Measurements from ENCODE around the gene TMEM135. TPM values are rescaled to one million over a fixed set of nuclear protein-coding genes. Genes with fewer than 3 reads are reported as not detected.
"Not testable (repeated sequence)": the region's sequence is repeated elsewhere in the genome, so short reads cannot be mapped to it uniquely, and the experiment has no call there.

Gene TMEM135
- total RNA-seq, result 10 to 100 TPM; 37.2 to 39.8 TPM

DNA sequence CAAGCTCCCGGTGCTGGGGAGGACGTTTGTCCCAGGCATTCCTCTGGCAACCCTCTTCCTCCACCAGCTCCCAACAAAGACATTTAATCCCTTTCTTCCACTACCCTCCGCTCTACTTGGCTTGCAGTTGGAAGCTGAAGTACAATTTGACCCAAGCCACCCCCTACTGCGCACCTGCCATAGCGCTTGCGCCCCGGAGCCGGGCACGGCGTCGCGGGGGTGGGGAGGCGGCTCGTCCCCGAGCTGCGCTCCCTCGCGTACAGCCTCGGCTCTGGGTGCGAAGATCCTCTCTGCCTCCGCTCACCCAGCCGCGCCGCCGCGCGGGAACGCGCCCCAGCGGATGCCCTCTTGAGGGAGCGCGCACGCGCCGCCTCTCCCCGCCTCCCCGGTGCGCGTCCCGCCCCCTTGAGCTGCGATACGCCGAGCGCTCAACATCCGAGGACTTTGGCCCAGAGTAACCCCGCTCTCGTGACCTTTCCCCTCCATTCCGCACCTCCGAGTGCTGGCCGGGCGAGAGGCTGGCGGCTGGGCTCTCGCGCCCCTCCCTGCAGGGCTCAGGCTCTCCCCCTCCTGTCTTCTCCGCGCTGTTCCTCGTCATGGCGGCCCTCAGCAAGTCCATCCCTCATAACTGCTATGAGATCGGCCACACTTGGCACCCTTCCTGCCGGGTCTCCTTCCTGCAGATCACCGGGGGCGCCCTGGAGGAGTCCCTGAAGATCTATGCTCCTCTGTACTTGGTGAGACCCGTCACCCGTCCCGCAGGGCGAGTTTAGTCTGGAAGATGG, at the start of gene TMEM135:
TMEM135 (plus strand) TSS at position 485 of the 785 bp plus-strand sequence; CDS start at position 597, 112 bp downstream.
- ChIA-PET CTCF (interaction anchor here (1.0 to 2.1 kb wide), 4 partner anchors 15 to 98 kb away, joined by 3 to 10 read pairs (median 6); no protein-coding TSS in a partner anchor), POLR2A (interaction anchor here (0.8 to 1.0 kb wide), 5 partner anchors 43 to 279 kb away, joined by 3 to 8 read pairs (median 4); no protein-coding TSS in a partner anchor)
- Mint-ChIP-seq H3K27ac (peak within 1 kb of the TSS; percentile 94), H3K27me3 (ENCODE audit: low read depth) (peaks cover 11% of the 10 kb centered on the region), H3K9me3 (ENCODE audit: insufficient read depth) (no peaks in the 10 kb centered on the region), H3K36me3 (ENCODE audit: low read depth) (peaks cover 26% of the 10 kb centered on the region), H3K4me1 (ENCODE audit: low read depth) (peaks cover 37% of the 10 kb centered on the region), H3K4me3 (peak within 1 kb of the TSS; percentile 96)
- ATAC-seq (peak; percentile 98), DNase-seq (peak; percentile 97)

DNA sequence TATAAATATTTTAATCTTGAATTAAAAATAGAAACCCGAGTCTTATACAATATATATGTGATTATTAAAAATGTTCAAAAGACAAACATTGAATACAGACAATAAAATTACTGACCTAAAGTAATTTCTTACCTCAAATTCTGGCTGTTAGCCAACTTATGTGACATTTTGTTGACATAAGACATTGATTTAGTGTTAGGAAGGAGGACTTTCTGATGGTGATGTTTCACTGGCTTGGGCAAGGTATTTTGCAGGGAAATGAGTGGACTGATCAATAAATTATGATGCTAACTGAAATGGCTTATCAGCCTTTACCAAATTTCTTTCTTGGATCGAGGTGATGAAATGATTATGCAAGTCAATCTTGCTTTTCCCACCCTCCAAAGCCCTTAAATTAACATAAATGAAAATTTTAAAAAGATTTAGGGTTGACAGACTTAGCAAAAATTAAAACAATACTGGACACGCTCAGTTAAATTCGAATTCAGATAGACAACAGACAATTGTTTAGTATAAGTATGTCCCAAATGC, 49.3 kb upstream of the TMEM135 start:
- CTCF ChIA-PET, result no interaction called here
- POLR2A ChIA-PET, result no interaction called here
- ATAC-seq (no peak), DNase-seq (no peak)
- Mint-ChIP-seq H3K36me3 (ENCODE audit: low read depth) (no peaks in the 10 kb centered on the region), H3K4me1 (ENCODE audit: low read depth) (no peaks in the 10 kb centered on the region), H3K9me3 (ENCODE audit: insufficient read depth) (no peaks in the 10 kb centered on the region), H3K4me3 (no peak overlapping the region), H3K27me3 (ENCODE audit: low read depth) (peaks cover 15% of the 10 kb centered on the region), H3K27ac (no peak overlapping the region)

DNA sequence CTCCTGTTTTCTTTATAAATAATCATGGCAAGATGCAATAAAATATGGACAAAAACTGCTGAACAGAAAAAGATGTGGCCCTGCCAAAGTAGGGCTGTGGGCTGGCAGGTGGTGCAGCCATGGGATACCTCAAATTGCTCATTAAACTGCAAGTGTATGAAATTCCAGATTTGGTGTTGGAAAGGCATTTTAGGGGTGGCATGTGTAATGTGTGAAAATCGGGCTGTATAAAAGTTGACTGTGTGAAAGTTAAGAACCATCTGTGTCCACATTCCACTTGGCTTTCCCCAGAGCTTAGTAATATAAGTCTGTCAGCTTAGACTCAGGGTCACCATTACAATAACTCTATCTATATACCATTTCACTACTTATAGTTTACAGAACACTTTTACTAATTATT, 47.7 kb upstream of the TMEM135 start:
- Mint-ChIP-seq H3K36me3 (ENCODE audit: low read depth) (no peaks in the 10 kb centered on the region), H3K27me3 (ENCODE audit: low read depth) (peaks cover 12% of the 10 kb centered on the region), H3K4me1 (ENCODE audit: low read depth) (no peaks in the 10 kb centered on the region), H3K4me3 (no peak overlapping the region), H3K27ac (no peak overlapping the region), H3K9me3 (ENCODE audit: insufficient read depth) (no peaks in the 10 kb centered on the region)
- ChIA-PET CTCF (no interaction called here), POLR2A (no interaction called here)
- ATAC-seq (no peak), DNase-seq (no peak)

DNA sequence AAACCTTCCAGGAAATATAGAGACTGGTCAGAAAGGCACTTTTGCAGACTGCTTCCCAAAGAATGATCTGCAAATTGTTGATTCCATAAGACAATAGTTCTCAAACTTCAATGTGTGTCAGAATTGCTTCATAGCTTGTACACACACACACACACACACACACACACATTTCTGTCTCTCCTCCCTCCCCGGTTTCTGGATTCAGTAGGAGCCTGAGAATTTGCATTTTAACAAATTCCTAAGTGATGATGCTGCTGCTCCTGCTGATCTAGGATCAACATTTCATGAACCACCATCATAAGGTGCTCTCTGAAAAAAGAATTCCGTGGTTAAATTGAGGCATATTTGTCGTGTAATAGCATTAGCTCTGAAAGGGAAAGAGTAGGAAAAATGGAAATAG, 47.2 kb upstream of the TMEM135 start:
- H3K27me3 Mint-ChIP-seq (ENCODE audit: low read depth), result peaks cover 12% of the 10 kb centered on the region
- ChIA-PET CTCF (no interaction called here), POLR2A (no interaction called here)
- no peaks in the 10 kb centered on the region for H3K9me3 Mint-ChIP-seq (ENCODE audit: insufficient read depth)
- ATAC-seq, result no peak
- no peak overlapping the region for H3K27ac Mint-ChIP-seq
- H3K4me1 Mint-ChIP-seq (ENCODE audit: low read depth), result no peaks in the 10 kb centered on the region
- no peak for DNase-seq
- H3K4me3 Mint-ChIP-seq, result no peak overlapping the region
- no peaks in the 10 kb centered on the region for H3K36me3 Mint-ChIP-seq (ENCODE audit: low read depth)

DNA sequence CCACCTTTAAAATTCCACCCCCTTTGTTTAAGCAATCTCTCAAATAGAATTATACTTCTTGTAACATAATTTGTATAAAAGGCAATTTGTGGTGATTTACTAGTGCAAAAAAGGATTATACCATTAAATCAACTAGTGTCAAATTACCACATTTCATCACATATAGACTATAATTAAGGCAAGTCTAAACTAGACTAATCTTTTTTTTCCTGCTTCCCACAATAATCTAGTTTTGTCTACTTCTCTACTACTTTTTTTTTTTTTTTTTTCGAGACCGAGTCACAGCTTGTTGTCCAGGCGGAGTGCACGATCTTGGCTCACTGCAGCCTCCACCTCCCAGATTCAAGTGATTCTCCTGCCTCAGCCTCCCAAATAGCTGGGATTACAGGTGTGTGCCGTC, 46.4 kb upstream of the TMEM135 start:
- DNase-seq (no peak), ATAC-seq (no peak)
- no peaks in the 10 kb centered on the region for H3K36me3 Mint-ChIP-seq (ENCODE audit: low read depth)
- ChIA-PET CTCF (no interaction called here), POLR2A (no interaction called here)
- H3K27me3 Mint-ChIP-seq (ENCODE audit: low read depth), result peaks cover 12% of the 10 kb centered on the region
- H3K9me3 Mint-ChIP-seq (ENCODE audit: insufficient read depth), result no peaks in the 10 kb centered on the region
- no peak overlapping the region for H3K4me3 Mint-ChIP-seq
- H3K27ac Mint-ChIP-seq, result no peak overlapping the region
- H3K4me1 Mint-ChIP-seq (ENCODE audit: low read depth), result no peaks in the 10 kb centered on the region

DNA sequence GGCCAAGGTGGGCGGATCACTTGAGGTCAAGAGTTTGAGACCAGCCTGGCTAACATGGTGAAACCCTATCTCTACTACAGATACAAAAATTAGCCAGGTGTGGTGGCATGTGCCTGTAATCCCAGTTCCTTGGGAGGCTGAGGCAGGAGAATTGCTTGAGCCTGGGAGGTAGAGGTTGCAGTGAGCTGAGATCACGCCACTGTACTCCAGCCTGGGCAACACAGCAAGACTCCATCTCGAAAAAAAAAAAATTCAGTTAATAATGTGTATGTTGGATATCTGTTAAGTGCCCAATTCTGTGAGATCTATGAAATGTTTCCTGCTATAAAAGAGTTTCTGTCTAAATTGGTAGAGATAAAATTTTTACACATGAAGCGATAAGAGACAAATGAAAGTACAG, 45.4 kb upstream of the TMEM135 start:
- not testable (repeated sequence) for ATAC-seq, H3K27ac Mint-ChIP-seq

DNA sequence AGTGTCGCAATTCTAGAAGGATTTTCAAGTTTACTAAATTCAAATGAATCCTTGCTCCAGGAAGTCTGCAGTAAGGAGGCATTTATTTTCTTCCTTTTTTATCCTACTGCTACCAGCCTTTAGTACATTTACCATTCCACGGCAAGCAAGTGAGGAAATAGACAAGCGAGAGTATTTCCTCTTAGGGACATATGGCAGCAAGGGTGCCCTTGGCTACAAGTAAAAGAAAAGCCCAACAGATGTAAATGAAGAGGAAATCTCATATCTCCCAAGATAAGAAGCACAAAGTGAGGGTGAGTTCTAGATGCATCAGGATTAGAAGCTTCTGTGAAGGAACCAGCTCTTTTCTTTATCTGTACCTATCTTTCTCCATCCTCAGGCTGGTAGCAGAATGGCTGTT, 44.7 kb upstream of the TMEM135 start:
- Mint-ChIP-seq H3K27me3 (ENCODE audit: low read depth) (peaks cover 12% of the 10 kb centered on the region), H3K9me3 (ENCODE audit: insufficient read depth) (no peaks in the 10 kb centered on the region), H3K4me1 (ENCODE audit: low read depth) (no peaks in the 10 kb centered on the region), H3K36me3 (ENCODE audit: low read depth) (no peaks in the 10 kb centered on the region), H3K27ac (no peak overlapping the region), H3K4me3 (no peak overlapping the region)
- DNase-seq (no peak), ATAC-seq (no peak)
- CTCF ChIA-PET, result interaction anchor here (0.9 kb wide), 1 partner anchor 105 kb away, joined by 3 read pairs; no protein-coding TSS in a partner anchor
- POLR2A ChIA-PET, result no interaction called here

More for the DNA sequence above, 45.4 kb upstream of the TMEM135 start:
- H3K9me3 Mint-ChIP-seq (ENCODE audit: insufficient read depth); H3K4me3 Mint-ChIP-seq; H3K36me3 Mint-ChIP-seq (ENCODE audit: low read depth); CTCF ChIA-PET; H3K4me1 Mint-ChIP-seq (ENCODE audit: low read depth); DNase-seq; POLR2A ChIA-PET: not testable (repeated sequence)
- peaks cover 12% of the 10 kb centered on the region for H3K27me3 Mint-ChIP-seq (ENCODE audit: low read depth)

DNA sequence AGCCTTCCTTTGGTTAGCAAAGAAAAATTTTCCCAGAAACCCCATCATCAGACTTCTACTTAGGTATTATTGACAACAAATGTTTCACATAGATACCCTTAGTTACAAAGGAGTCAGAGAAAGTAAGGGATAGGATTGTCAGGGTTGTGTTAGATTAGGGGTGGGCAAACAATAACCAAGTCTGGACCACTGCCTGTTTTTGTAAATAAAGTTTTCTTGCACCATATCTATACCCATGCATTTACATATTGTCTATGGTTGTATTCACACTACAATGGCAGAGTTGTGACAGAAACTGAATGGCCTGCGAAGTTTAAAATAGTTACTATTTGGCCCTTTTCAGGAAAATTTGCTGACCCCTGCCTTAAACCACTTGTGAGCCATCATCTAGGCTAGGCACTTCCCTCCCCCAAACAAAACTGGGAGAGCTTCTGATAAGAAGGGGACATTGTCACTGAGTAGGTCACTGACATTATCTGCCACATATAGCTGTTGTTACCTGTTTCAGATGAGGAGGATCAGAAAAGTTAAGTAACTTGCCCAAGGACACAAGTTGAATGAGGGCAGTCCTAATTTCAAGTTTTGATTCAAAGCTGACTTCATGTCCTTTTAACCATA, 40.7 kb upstream of the TMEM135 start:
- no peak overlapping the region for H3K27ac Mint-ChIP-seq
- no peak overlapping the region for H3K4me3 Mint-ChIP-seq
- H3K36me3 Mint-ChIP-seq (ENCODE audit: low read depth), result no peaks in the 10 kb centered on the region
- ChIA-PET POLR2A (no interaction called here), CTCF (interaction anchor here (0.6 kb wide), 1 partner anchor 95 kb away, joined by 3 read pairs; no protein-coding TSS in a partner anchor)
- DNase-seq (no peak), ATAC-seq (no peak)
- H3K27me3 Mint-ChIP-seq (ENCODE audit: low read depth), result no peaks in the 10 kb centered on the region
- H3K4me1 Mint-ChIP-seq (ENCODE audit: low read depth), result no peaks in the 10 kb centered on the region
- no peaks in the 10 kb centered on the region for H3K9me3 Mint-ChIP-seq (ENCODE audit: insufficient read depth)

DNA sequence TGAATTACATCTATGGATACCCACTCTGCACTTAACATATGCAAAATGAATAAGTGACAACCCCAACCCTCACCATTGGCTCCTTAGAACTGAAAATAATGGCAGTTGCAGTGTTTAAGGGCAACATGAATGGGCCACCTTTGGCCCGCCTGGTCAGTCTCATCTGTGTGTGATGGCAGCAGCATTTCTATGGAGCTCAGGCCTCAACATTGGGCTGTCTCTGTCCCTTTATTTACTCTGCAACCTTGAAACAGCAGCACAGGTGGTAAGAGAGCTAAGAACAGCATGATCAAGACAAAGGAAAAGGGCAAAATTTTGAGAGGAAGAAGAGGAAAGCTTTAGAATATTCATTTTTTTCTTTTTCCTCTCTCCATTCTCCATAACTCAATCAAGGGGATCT, 38.3 kb upstream of the TMEM135 start:
- Mint-ChIP-seq H3K36me3 (ENCODE audit: low read depth) (no peaks in the 10 kb centered on the region), H3K27ac (no peak overlapping the region), H3K4me1 (ENCODE audit: low read depth) (no peaks in the 10 kb centered on the region), H3K27me3 (ENCODE audit: low read depth) (peaks cover 1% of the 10 kb centered on the region), H3K4me3 (no peak overlapping the region), H3K9me3 (ENCODE audit: insufficient read depth) (no peaks in the 10 kb centered on the region)
- ChIA-PET POLR2A (no interaction called here), CTCF (no interaction called here)
- DNase-seq, result no peak
- no peak for ATAC-seq

DNA sequence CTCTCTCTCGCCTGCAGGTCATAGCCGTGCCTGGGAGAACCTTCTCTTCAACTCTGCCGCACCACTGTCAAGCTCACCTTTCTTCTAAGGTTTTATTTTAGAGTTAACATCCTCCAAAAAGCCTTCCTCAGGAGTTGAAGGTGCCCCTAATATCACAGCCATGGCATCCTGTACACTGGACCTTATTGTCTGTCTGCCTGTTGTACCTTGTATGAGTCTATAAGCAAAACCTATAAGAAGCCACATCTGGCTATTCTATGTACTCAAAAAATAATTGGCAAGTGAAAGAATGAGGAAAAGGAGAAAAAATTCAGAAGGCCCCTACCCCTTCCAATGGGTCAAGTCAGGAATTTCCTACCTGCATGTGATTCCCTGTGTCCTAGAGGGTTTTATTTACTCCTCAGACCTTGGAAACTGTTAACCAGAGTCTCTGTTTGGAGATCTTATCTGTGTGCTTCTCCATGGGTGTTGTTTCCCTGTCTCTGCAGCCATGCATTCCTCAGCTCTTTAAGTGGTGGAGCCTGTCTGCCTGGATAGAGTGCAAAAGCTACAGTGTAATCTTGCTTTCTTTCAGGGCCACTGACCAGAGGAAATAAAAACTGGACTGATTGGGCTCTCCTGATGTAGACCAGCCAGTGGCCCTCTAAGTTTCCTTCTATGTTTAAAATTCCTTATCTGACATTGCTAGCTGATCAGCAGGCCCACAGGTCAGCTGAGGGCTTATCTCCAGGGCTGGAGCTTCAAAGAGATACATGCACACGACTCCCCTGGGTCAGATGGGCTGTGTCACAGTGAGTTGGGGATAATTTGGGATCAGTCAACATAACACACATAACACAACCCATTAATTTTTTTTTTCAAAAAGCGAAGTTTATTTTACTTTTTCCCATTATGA, 37.6 kb upstream of the TMEM135 start:
- Mint-ChIP-seq H3K9me3 (ENCODE audit: insufficient read depth) (no peaks in the 10 kb centered on the region), H3K4me3 (no peak overlapping the region), H3K36me3 (ENCODE audit: low read depth) (no peaks in the 10 kb centered on the region), H3K27ac (no peak overlapping the region), H3K4me1 (ENCODE audit: low read depth) (no peaks in the 10 kb centered on the region), H3K27me3 (ENCODE audit: low read depth) (peaks cover 1% of the 10 kb centered on the region)
- ChIA-PET CTCF (no interaction called here), POLR2A (no interaction called here)
- DNase-seq (no peak), ATAC-seq (no peak)

DNA sequence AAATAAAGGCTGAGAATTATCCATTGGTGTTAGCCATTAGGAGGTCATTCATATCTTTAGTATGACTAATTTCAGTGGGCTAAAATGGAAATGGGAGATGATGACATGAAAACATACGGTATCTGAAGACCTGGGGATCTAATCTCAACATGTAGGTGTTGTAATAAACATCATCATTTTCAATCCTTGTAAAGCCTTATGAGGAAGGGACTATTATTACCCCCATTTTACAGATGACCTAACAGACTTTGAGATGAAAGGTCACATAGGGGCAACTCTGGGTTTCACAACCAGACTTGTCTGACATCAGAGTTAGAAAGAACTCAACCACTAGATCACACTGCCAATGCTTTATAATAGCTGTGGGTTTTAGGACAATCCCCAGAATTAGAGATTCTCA, 34.8 kb upstream of the TMEM135 start:
- no peak for ATAC-seq
- ChIA-PET POLR2A (no interaction called here), CTCF (no interaction called here)
- Mint-ChIP-seq H3K27me3 (ENCODE audit: low read depth) (peaks cover 1% of the 10 kb centered on the region), H3K9me3 (ENCODE audit: insufficient read depth) (no peaks in the 10 kb centered on the region), H3K27ac (no peak overlapping the region), H3K4me3 (no peak overlapping the region), H3K4me1 (ENCODE audit: low read depth) (no peaks in the 10 kb centered on the region), H3K36me3 (ENCODE audit: low read depth) (no peaks in the 10 kb centered on the region)
- no peak for DNase-seq

DNA sequence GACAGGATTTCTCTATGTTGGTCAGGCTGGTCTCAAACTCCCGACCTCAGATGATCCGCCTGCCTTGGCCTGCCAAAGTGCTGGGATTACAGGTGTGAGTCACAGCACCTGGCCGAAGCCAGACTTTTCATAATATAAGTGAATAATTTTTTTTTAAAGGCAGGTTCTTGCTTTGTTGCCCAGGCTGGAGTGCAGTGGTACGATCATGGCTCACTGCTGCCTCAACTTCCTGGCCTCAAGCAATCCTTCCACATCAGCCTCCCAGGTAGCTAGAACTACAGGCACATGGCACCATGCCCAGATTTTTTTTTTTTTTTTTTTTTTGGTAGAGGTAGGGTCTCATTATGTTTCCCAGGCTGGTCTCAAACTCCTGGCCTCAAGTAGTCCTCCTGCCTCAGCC, 33.5 kb upstream of the TMEM135 start:
- CTCF ChIA-PET; H3K36me3 Mint-ChIP-seq (ENCODE audit: low read depth); H3K9me3 Mint-ChIP-seq (ENCODE audit: insufficient read depth); POLR2A ChIA-PET; DNase-seq; H3K4me1 Mint-ChIP-seq (ENCODE audit: low read depth); H3K4me3 Mint-ChIP-seq; H3K27me3 Mint-ChIP-seq (ENCODE audit: low read depth); ATAC-seq; H3K27ac Mint-ChIP-seq: not testable (repeated sequence)

Data from activated CD8-positive, alpha-beta T cell treated with anti-CD3 and anti-CD28 coated beads, Interleukin-2, amount 10 ng/mL, durations not matched to agents 7 days and 5 days (primary cell).